ENCODE data around the gene PHLDB3. TPM values are rescaled to one million over a fixed set of nuclear protein-coding genes. Genes with fewer than 3 reads are reported as not detected.

Gene PHLDB3
- total and polyA plus RNA-seq, 2 of the 13 experiments (the other 11 are each of a cell fraction or from before 2014, with no cell fraction given), result 11.3 to 14.5 TPM

- TF ChIP-seq JUNB (CRISPR knock-in tag; IDR thresholded peaks at IDR 0.05; ENCODE audit: borderline replicate concordance) (no peak), HMGXB3 (CRISPR knock-in tag; IDR thresholded peaks at IDR 0.05; ENCODE audit: borderline replicate concordance) (no peak), PCBP2 (optimal IDR thresholded peaks at IDR 0.05; ENCODE audit: low read depth, low read length, poor library complexity, severe bottlenecking) (no peak), NKX3-1 (CRISPR knock-in tag; IDR thresholded peaks at IDR 0.05) (no peak), ZNF34 (CRISPR knock-in tag; IDR thresholded peaks at IDR 0.05; ENCODE audit: borderline replicate concordance) (0 out of 2 replicates have a peak, but pooled peaks have one; percentile 74), ZMAT3 (CRISPR knock-in tag; conservative IDR thresholded peaks at IDR 0.05) (peak; percentile 63; the same call in 1 of the 2 replicates), TMF1 (CRISPR knock-in tag; IDR thresholded peaks at IDR 0.05; ENCODE audit: low read depth) (0 out of 2 replicates have a peak, but pooled peaks have one; percentile 26), POGK (CRISPR knock-in tag; conservative IDR thresholded peaks at IDR 0.05) (0 out of 2 replicates have a peak, but pooled peaks have one; percentile 16), FOXC1 (CRISPR knock-in tag; IDR thresholded peaks at IDR 0.05; ENCODE audit: borderline replicate concordance) (peak; percentile 82), ZNF10 (CRISPR knock-in tag; IDR thresholded peaks at IDR 0.05; ENCODE audit: borderline replicate concordance, low read depth) (no peak), MTA1 (CRISPR knock-in tag; IDR thresholded peaks at IDR 0.05; ENCODE audit: borderline replicate concordance) (no peak), MATR3 (CRISPR knock-in tag; IDR thresholded peaks at IDR 0.05) (no peak), IRF2 (CRISPR knock-in tag; IDR thresholded peaks at IDR 0.05) (no peak; the same call in 1 of the 2 replicates), KDM1A (CRISPR knock-in tag; IDR thresholded peaks at IDR 0.05) (no peak), REPIN1 (CRISPR knock-in tag; IDR thresholded peaks at IDR 0.05; ENCODE audit: borderline replicate concordance, low read depth) (peak; percentile 41; the same call in 1 of the 2 replicates), ZNF547 (CRISPR knock-in tag; IDR thresholded peaks at IDR 0.05) (no peak), KAT7 (CRISPR knock-in tag; IDR thresholded peaks at IDR 0.05; ENCODE audit: borderline replicate concordance) (0 out of 2 replicates have a peak, but pooled peaks have one; percentile 47), SNAPC5 (CRISPR knock-in tag; IDR thresholded peaks at IDR 0.05; ENCODE audit: borderline replicate concordance) (no peak), CBX1 (IDR thresholded peaks at IDR 0.05; ENCODE audit: low read depth) (no peak), THAP7 (CRISPR knock-in tag; IDR thresholded peaks at IDR 0.05) (0 out of 2 replicates have a peak, but pooled peaks have one; percentile 80), ZBTB7B (CRISPR knock-in tag; IDR thresholded peaks at IDR 0.05) (0 out of 2 replicates have a peak, but pooled peaks have one; percentile 7), REL (CRISPR knock-in tag; conservative IDR thresholded peaks at IDR 0.05) (no peak)
Measured at GRCh38 chr19:43463381-43464133, 41.0 kb downstream of the PHLDB3 start (continued).
